WERI-Rb-1 (cell line): ENCODE data around the gene STX3.

Source experiments
- DNase-seq: peaks from one replicate; pipeline ENCODE4 v3.0.0-alpha.2; 2020
- H3K27ac ChIP-seq: fragments of 250-450 bp; sonication (Bioruptor Pico); 2 replicates; pipeline ENCODE4 v1.5.1; 2020; ENCODE audit warnings: mild to moderate bottlenecking, moderate library complexity
- H3K27me3 ChIP-seq: fragments of 250-450 bp; sonication (Bioruptor Pico); 2 replicates; pipeline ENCODE4 v1.5.1; 2021; ENCODE audit warnings: mild to moderate bottlenecking, low read depth, moderate library complexity; ENCODE audit not compliant: insufficient read depth, severe bottlenecking
- H3K36me3 ChIP-seq: fragments of 250-450 bp; sonication (Bioruptor Pico); 2 replicates; pipeline ENCODE4 v1.5.1; 2020; ENCODE audit warnings: mild to moderate bottlenecking, moderate library complexity
- H3K4me3 ChIP-seq: 2 replicates; pipeline ENCODE4 v1.5.1; 2011; ENCODE audit warnings: low read depth, mild to moderate bottlenecking, control low read depth, low read length
- H3K9me3 ChIP-seq: fragments of 250-450 bp; sonication (Bioruptor Pico); 2 replicates; pipeline ENCODE4 v1.5.1; 2021; ENCODE audit warnings: mild to moderate bottlenecking, moderate library complexity; ENCODE audit not compliant: severe bottlenecking
- CTCF ChIP-seq: IDR thresholded peaks from 2 replicates; pipeline ENCODE4 v1.5.1; 2011; ENCODE audit warnings: low read depth, mild to moderate bottlenecking, control low read depth, inconsistent platforms, low read length

Gene STX3

GRCh38 chr11:59754859-59755700, at the start of gene STX3:
TSS of gene STX3 (plus strand) at chr11:59755376. CDS start at chr11:59755606, 230 bp downstream.
- H3K27ac ChIP-seq = peak within 1 kb of the TSS; percentile 95
- H3K4me3 ChIP-seq = peak within 1 kb of the TSS; percentile 94
- no peaks in the 10 kb centered on the region for H3K27me3 ChIP-seq
- H3K36me3 ChIP-seq = peaks cover 23% of the 10 kb centered on the region
- no peak for TF ChIP-seq CTCF
- peak; percentile 84 for DNase-seq
- H3K9me3 ChIP-seq = no peaks in the 10 kb centered on the region

GRCh38 chr11:59706518-59707285, 48.5 kb upstream of the STX3 start:
- no peak for DNase-seq
- no peaks in the 10 kb centered on the region for H3K36me3 ChIP-seq
- no peaks in the 10 kb centered on the region for H3K27me3 ChIP-seq

GRCh38 chr11:59707371-59707770, 47.8 kb upstream of the STX3 start:
- Histone ChIP-seq H3K4me3 (no peak overlapping the region), H3K27ac (no peak overlapping the region), H3K36me3 (no peaks in the 10 kb centered on the region), H3K9me3 (peaks cover 2% of the 10 kb centered on the region), H3K27me3 (no peaks in the 10 kb centered on the region)
- no peak for DNase-seq
- TF ChIP-seq CTCF = no peak

More at GRCh38 chr11:59706518-59707285, 48.5 kb upstream of the STX3 start:
- Histone ChIP-seq H3K4me3 (no peak overlapping the region), H3K9me3 (peaks cover 2% of the 10 kb centered on the region), H3K27ac (no peak overlapping the region)
- TF ChIP-seq CTCF = no peak

GRCh38 chr11:59708537-59708936, 46.6 kb upstream of the STX3 start:
- H3K4me3 ChIP-seq = no peak overlapping the region
- peaks cover 2% of the 10 kb centered on the region for H3K9me3 ChIP-seq
- H3K36me3 ChIP-seq = no peaks in the 10 kb centered on the region
- no peak overlapping the region for H3K27ac ChIP-seq
- no peaks in the 10 kb centered on the region for H3K27me3 ChIP-seq
- no peak for TF ChIP-seq CTCF
- DNase-seq = no peak

- DNase-seq = peak; percentile 14
- no peak for TF ChIP-seq CTCF
- no peaks in the 10 kb centered on the region for H3K27me3 ChIP-seq
- no peak overlapping the region for H3K4me3 ChIP-seq
- H3K36me3 ChIP-seq = no peaks in the 10 kb centered on the region
- H3K27ac ChIP-seq = no peak overlapping the region
- H3K9me3 ChIP-seq = peaks cover 2% of the 10 kb centered on the region
Observed at GRCh38 chr11:59710136-59710847, 44.9 kb upstream of the STX3 start.
